CD4-positive, alpha-beta T cell treated with Interleukin-4 for 1 hour (primary cell): ENCODE data around the gene PHACTR2.
"Not testable (repeated sequence)": the region's sequence is repeated elsewhere in the genome, so short reads cannot be mapped to it uniquely, and the experiment has no call there.

Source experiments
- DNase-seq, 2 donors: peaks; one replicate each; pipeline ENCODE4 v3.0.0-alpha.2; 2020 to 2022

PHACTR2 gene

DNA sequence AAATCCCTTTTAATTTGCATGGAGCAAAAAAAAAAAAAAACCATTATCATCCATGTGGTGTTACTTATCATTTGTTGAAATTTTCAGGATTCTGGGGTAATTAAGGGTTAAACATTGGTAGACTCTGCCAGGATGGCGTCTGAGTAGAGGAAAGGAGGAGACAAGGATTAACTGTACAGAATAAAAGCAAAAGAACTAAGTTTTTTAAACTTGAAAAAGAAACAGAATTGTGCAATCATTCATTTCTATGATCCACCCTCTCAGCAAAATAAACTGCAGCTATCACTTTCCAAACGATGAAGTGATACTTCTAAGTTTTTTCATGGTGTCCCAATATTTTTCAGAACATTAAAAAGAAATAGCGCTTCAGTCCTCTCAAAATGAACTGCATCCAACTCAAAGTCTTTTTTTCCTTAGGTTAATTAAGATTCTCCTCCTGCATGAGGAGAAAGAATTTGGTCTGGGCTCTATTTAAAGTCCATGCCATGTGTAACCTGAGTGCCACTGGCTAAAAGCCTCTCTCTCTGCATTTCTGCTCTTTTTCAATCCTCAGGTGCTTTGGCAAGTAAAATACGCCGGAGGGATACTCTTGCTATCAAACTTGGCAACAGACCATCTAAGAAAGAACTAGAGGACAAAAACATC, 95.9 kb downstream of the PHACTR2 start:
- DNase-seq: no peak

DNA sequence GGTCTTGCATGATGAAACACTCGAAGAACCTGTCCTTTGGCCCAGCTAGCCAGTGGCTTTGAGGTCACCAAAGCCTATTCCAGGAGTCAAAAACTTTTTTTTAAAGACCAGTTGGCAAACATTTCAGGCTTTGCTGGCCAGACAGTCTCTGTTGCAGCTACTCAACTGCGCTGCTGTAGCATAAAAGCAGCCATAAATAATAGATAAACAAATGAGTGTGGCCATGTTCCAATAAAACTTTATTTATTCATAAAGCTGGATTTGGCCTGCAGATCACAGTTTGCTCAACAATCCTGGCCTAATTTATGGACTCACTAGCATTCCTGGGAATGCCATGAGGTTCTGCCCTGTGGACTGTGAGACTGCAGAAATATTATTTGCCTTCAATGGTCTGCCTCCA, 96.6 kb downstream of the PHACTR2 start:
- DNase-seq: no peak

DNA sequence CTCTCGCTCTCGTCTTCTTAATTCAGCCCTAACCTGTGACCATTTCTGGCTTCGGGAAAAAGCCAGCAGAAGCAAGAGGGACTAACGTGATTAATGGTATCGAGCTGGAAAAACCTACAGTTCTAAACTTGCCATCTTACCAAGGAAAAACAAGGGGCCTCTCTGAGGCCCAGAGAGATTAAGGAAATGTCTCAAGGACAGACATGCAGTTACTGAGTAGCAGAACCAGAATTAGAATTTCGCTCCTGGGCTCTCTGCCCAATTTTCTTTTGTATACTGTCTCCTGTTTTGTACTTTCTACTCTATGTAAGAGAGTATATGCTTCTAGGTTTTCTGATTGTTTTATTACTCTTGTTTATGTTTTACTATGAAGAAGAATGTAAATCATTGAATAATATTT, 97.6 kb downstream of the PHACTR2 start:
- no peak for DNase-seq

DNA sequence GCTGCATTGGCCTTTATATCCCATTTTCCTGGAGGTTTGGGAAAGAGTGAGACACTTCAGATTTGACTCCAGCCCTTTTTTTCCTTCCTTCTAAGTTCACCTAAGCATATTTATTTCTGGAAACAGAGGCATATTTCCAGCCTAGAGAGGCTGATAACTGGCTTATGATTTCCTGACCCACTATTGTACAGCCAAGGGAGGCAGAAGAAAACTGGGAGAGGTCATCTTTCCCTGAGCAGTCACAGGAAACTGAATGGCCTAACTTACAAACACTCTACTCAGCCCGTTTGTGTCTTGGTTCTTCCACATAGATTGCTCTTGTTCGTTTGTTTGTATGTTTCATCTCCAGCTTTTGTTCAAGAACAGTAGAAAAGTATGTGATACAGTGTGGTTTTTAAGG, 101.2 kb downstream of the PHACTR2 start:
- DNase-seq: no peak

DNA sequence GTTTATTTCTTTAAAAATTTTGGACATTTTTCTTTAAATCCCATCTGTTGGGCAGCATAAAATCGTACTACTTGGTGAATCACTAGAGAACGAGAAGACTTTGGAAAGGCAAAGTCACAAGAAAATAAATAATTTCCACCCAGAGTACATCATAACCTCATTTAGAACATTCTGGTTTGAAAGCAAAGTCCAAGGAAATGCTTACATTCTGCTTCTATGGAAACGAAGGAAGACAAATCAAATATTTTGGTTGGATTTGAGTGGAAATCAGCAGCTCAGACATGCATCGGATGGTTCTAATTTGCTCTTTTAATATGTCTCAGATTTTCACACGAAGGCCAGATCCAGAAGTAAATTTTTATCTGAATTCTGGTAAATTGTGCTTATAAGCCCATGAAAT, 104.7 kb downstream of the PHACTR2 start:
- DNase-seq: no peak

DNA sequence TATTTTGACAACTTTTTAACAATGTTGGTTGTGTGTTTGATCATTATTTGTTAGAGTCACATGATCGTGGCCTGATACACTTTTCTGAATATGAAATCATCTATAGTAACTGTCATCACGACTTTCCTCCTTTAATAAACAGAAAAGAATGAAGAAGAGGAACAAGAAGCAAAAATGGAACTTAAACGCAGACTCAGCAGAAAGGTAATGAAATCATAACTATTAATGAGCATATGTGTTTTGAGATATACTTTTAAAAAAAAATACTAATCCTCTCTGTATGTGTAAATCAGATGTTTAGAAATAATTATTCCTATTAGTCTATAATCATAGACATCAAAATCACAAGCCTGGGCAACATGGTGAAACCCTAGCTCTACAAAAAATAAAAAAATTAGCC, 105.3 kb downstream of the PHACTR2 start:
- DNase-seq: no peak

DNA sequence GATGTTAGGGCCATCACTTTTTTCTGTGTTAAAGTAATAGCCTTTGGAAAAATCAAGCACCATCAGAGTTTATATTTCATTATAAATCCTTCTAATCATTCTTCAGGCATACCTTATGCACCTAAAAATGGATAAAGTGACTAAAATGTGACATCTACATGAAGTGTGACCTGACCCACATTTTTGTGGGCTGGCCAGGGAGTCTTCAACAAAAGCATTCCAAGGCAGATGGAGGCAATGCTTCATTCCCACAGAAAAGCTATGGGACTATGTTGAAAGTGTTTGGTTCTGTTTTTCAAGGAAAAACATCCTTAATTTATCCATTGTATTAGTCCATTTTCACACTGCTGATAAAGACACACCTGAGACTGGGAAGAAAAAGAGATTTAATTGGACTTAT, 106.6 kb downstream of the PHACTR2 start:
- no peak for DNase-seq

DNA sequence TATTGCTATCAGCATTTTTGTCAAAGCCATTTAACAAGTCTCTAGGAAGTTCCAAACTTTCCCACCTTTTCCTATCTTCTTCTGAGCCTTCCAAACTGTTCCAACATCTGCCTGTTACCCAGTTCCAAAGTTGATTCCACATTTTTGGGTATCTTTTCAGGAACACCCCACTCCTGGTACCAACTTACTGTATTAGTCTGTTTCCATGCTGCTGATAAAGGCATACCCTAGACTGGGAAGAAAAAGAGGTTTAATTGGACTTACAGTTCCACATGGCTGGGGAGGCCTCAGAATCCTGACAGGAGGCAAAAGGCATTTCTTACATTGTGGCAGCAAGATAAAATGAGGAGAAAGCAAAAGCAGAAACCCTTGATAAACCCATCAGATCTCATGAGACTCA, 108.6 kb downstream of the PHACTR2 start:
- DNase-seq: not testable (repeated sequence)

DNA sequence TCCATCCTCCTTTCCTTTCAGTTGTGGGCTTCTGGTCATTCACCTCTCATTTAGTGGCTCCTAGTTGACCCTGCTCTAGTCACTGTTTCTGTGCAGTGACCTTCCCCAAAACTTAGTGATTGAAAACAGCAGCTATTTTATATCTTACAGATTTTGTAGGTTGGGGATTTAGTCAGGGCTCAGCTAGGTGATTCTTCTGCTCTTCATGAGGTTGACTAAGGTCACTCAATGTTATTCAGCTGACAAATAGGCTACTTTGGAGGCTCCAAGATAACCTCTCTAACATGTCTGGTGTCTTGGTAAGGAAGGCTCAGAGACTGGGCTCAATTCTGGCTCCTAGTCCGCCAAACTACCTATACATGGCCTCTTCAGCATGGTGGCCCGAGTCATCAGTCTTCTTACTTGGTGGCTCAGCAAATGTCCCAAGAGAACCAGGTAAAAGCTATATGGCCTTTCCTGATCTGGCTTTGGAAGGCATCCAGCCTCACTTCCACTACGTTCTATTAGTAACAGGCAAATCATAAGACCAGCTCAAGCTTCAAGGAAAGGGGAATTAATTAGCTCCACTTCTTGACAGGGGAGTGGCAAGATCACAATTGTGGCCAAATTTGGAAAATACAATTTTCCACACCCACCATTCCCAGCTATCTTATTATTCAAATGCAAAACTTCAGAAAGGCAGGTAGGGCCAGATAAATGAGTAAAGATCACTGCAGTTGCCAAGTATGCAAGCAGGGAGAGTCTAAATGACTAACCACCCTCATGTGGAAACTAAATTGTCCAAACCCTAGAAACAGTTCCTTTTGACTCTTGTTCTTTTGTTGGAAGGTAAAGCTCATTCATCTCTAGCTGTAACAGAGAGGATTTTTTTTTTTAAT, 114.9 kb downstream of the PHACTR2 start:
- DNase-seq: no peak

DNA sequence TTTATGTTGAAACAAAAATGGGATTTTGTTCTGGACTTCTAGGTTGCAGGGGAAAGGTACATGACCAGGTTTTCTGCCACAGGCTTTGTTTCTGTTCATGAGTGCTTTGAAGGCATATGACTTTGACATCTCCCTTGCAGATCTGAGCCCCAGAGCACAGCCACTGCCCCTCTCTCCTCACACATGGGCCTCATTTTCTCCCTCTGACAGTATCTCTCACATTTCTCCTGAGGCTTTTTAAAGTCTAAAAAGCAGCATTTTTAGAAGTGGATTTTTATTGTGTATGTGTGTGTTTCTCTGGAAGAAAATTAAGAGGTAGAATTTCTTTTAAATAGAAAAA, 115.5 kb downstream of the PHACTR2 start:
- DNase-seq: no peak

DNA sequence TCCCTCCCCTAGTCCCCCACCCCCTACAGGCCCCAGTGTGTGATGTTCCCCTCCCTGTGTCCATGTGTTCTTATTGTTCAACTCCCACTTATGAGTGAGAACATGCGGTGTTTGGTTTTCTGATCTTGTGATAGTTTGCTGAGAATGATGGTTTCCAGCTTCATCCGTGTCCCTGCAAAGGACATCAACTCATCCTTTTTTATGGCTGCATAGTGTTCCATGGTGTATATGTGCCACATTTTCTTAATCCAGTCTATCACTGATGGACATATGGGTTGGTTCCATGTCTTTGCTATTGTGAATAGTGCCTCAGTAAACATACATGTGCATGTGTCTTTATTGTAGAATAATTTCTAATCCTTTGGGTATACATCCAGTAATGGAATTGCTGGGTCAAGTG, 118.8 kb downstream of the PHACTR2 start:
- not testable (repeated sequence) for DNase-seq

DNA sequence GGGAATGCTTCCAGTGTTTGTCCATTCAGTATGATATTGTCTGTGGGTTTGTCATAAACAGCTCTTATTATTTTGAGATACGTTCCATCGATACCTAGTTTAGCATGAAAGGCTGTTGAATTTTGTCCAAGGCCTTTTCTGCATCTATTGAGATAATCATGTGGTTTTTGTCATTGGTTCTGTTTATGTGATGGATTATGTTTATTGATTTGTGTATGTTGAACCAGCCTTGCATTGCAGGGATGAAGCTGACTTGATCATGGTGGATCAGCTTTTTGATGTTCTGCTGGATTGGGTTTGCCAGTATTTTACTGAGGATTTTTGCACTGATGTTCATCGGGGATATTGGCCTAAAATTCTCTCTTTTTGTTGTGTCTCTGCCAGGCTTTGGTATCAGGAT, 120.7 kb downstream of the PHACTR2 start:
- not testable (repeated sequence) for DNase-seq

DNA sequence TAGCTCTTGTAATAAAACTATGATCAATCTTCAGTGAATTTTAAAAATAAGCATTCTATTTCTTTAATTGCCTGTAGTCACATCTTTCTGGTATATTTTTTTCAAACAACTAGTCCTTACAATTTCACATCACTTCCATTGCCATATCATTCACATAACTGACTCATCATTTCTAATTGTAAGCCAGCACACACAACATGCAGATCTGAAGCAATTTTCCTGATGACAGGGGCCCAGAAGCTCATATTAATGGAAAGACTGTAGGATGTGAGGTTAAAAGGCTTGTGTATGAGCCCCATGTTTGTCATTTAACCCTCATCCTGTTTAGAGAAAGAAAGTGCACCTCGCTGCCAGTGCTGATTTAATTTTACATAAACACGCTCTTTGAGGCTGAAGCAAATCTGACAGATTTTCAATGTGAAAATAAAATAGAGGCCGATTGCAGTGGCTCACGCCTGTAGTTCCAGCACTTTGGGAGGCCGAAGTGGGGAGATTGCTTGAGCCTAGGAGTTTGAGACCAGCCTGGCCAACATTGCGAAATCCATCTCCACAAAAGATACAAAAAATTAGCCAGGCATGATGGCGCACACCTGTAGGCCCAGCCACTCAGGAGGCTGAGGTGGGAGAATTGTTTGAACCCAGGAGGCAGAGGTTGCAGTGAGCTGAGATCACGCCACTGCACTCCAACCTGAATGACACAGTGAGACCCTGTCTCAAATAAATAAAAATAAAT, 125.2 kb downstream of the PHACTR2 start:
- no peak for DNase-seq

DNA sequence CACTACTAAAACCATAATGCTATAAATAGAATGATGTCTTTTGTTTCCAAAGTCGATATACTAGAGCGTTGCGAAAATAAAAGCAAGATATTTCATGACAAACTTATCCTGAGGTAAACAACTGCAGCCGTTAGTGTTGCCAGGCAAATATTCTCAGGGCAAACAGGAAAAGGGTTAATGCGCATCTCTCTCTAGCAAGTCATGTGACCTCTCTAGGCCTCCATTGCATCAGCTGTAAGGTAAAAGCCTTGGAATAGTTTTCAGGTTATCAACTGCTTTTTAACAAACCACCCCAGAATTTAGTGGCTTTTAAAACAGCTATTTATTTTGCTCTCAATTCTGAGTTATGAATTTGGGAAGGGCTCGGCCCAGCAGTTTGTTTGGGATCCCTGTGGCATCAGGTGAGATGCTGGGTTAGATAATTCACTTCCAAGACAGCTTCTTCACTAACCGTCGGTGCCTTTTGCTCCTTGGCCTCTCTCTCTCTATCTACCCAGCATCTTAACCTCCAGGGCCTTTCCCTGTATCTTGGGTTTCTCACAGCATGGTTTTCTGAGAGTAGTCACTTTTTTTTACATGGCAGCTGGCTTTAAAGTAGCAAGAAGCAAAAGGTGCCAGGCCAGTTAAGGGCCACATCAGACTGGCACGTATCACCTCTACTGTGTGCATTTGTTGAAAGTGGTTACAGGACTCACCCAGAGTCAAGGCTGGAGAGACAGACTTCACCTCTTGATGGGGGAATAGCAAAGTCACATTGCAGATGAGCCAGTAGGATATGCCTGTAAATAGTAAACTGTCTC, 126.2 kb downstream of the PHACTR2 start:
- no peak for DNase-seq

DNA sequence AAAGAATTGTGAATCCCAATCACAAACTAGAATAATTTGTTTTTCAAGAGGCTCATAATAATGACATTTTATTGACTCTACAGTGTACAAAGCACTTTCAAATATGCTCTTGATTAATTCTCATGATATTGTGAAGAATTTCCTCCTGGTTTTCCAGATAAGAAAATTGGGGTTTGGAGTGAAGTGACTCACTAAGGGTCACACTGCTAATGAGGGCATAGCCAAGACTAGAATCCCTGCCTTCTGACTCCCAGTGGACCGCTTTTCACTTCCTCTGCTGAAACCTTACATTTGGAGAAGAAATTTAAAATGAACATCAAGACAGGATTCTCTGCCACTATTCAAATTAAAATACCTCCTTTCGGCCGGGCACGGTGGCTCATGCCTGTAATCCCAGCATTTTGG, 127.1 kb downstream of the PHACTR2 start:
- DNase-seq: no peak

DNA sequence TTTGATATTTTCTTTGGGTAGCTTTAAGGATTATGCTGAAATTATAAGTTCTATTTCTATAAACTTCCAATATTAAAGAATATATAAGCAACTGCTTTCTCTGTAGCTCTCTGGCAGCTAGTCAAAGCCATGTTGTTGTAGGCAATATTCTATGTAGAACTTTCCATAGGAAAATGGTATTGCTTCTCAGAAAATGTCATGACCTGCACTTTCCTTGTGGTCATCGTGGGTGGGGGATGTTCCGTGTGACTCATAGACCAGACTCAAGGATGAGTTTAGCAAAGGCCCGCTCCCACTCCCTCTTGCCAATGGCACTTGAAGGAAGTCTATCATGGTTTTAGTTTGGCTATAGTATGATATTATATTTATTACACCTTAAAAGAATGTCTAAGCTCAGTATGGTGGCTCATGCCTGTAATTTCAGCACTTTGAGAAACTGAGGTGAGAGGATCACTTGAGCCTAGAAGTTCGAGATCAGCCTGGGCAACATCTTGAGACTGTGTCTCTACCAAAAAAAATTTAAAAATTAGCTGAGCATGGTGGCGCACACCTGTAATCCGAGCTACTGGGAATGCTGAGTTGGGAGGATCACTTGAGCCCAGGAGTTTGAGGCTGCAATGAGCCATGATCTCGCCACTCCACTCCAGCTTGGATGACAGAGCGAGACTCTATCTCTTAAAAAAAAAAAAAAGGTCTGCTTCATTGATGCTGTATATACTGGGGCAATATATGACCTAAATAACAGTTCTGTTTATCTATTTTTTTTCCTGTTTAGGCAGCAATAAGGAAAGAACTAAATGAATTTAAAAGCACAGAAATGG, 128.7 kb downstream of the PHACTR2 start:
- DNase-seq: peak in 1 of 2 donors; percentile 34

DNA sequence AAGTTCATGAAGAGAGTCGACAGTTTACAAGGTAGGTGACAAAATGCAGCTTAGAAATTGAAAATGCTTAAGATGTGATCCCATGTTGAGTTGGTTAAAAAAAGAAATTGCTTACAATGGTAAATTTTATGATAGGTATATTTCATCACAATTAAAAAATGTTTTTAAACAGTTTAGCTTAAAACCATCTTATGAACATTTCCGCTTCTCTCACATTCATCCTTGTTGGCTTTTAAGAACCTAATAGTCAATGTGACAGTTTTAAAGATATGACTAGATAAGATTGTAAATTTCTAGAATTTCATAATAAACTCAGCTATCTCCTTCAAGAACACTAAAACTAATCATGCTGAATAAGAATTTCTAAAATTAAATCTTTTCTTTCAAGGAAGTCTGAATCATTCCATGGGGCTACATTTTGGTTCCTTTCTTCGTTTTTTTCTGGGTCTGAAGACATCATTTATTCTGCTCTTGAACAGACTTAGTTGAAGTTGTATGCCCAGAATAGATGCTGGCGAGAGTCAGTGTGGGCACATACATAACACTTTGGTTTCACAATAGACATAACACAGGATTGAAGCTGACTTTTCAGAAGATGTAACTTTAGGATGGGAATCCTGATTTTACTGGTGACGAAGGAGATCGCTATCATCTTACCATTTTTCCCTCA, 129.5 kb downstream of the PHACTR2 start:
- DNase-seq: no peak

DNA sequence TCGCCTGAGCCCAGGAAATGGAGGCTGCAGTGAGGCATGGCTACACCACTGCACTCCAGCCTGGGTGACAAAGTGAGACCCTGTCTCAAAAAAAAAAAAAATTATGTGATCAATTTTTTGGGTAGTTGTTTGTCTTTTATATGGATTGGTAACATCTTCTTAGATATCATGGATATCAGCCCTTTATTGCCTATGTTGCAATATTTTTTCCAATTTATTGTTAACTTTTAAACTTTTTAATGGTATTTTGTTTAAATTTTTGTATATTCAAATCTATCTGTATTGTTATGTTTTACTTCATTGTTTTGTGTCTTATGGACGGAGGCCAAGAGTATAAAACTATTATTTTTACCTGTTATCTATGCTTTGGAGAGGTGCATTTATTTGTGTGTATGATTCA, 133.0 kb downstream of the PHACTR2 start:
- DNase-seq: no peak

DNA sequence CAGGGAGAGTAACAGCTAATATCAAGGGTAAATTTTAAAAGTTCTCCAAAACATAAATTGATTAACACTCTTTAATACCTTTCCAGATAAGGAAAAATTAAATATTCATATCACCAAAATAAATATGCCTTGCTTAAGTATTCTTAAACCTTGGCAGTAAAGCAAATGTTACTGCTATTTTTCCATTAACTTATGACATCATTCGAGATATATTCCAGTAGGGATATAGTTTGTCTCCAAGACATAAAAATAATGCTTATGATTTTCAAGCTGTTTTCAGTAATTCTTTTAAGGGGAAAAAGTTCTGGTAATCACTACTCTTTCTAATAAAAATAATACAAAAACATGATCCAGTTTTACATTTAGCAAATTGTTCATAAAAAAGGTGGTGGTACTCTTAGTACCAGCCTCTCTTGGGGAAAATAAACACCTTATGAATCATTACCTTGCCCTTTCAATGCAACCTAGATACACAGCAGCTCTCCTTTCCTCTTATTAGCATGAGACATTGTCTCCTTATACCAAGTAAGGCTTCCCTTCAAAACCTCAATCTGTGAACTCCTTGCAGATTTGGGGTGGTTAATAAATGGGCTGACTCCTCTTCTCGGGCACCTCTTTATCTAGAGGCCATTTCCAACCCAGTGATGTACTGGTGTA, 133.9 kb downstream of the PHACTR2 start:
- no peak for DNase-seq

DNA sequence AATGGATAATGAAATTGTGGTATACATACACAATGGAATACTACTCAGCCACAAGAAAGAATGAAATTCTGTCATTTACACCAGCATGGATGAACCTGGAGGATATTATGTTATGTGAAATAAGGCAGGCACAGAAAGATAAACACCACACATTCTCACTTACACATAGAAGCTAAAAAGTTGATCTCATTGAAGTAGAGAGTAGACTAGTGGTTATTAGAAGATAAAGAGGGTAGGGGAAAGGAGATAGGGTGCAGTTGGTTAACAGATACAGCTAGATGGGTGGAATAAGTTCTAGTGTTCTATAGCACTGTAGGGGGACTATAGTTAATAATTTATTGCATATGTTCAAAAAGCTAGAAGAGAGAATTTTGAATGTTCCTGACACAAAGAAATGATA, 139.9 kb downstream of the PHACTR2 start:
- no peak for DNase-seq

DNA sequence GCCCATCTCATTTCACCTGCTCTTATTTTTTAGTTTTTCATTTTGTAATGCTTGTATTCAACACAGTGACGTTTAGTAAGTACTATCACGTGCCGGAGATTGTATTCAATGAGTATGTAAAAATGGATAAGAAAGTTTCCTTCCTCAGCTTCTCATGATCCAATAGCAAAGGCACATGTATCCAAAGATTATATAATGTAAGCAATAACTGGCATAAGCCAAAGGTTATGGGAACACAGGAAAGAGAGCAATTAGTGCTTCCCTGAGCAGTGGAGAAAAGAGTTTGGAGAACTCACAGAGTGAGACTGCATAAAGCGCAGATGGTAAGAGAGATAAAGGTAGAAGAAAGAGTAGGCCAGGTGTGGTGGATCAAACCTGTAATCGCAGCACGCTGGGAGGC, 143.6 kb downstream of the PHACTR2 start:
- no peak for DNase-seq
